Activated naive CD8-positive, alpha-beta T cell treated with anti-CD3 and anti-CD28 coated beads, Interleukin-2, amount 50 U/mL, for 16 hours (primary cell): ENCODE measurements around the gene HOXD13.

Experiments
- DNase-seq: peaks from one replicate; pipeline ENCODE4 v3.0.0-alpha.2; 2020; ENCODE audit warnings: low read depth, low spot score

HOXD13 gene

DNA sequence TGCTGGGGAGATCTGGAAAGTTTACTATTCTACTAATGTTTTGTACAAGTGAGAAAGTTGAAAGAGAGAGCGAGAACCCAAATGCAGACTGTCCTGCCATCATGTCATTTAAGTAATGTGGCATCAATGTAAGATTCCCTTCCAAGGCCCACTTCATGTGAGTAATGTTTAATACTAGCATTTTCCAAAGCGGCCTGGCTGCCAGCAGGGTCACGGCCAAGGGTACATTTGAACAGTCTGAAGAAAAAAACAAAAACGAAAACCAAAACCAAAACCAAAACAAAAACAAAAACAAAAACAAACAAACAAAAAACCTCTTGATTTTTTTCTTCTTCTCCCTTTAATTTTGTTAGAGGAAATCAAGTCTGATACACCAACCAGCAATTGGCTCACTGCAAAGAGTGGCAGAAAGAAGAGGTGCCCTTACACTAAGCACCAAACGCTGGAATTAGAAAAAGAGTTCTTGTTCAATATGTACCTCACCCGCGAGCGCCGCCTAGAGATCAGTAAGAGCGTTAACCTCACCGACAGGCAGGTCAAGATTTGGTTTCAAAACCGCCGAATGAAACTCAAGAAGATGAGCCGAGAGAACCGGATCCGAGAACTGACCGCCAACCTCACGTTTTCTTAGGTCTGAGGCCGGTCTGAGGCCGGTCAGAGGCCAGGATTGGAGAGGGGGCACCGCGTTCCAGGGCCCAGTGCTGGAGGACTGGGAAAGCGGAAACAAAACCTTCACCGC is 26.2 kb downstream of the HOXD13 start:
- DNase-seq, result no peak

DNA sequence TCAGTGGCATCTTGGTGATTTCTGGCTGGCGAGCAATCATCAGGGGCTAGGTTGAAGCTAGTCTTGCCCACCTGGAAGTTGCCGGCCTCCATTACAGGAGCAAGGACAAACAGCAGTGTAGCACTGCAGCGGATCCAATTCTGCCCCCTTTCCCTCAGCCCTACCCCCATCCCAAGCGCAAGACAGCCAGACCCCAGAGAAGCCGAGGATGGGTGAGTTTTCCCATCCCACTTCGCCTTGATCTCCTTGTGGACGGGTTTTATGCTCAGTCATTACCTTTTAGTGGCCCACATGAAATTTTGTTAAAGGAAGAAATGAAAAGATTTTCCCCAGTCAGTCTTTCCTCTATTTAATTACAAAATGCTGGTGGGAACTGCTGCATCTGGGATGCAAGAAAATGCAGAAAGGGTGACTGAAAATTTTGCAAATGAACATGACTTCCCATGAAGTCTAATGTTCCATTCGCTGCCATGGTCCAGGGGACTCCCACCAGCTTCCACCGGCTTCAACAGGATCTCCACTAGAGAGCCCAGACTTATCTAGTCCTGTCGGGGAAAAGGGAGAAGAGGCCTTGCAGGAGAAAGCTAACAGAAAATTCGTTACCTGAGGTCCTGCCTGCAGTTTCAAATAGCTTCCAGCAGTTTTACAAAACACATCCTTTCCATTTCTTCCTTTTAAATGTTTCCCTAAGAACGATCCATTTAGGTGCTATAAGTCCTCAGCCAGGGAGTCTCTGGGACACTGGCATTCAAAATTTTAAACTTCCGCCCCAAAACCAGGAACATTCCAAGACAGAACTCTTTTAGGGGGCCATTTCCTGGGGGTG is 28.1 kb downstream of the HOXD13 start:
- DNase-seq, result no peak

DNA sequence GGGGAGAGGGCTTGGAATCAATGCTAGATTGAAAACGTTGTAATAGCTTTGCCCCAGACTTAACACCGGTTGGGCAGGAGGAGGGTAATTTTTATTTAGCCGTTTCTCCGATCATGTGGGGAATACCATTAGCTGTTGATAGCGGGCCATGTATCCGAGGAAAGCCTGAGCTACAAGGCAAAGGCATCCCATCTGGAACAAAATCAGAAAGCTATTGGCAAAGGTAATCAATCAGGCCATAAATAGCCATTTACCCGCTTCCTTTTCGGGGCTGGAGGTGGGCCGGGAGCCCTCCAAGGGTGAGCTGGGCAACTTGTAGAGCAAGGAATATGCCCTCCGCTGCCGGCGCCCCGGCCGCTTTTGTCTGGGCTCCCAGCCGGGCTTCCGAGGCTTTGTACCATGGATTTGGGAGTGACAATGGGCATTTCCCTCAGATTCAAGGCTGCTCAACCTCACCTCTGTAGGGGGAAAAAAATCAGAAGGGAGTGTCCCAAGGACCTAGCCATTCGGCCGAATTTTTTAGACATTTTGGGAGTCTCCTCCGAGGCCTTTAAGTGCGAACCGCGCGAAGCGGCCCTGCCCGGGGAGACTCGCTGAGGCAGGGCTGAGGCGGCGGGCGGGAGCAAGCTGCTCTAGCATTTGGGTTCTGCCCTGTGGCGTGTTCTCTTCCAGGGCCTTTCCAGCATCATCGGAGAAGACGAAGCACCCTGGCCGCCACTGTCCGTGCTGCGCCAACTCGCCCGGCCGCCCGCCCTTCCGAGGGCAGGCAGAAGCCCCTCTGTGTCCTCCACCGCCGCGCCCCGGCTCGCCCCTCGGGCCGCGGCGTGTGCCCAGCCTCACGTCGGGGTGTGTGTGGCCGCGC is 28.9 kb downstream of the HOXD13 start:
- DNase-seq, result no peak

DNA sequence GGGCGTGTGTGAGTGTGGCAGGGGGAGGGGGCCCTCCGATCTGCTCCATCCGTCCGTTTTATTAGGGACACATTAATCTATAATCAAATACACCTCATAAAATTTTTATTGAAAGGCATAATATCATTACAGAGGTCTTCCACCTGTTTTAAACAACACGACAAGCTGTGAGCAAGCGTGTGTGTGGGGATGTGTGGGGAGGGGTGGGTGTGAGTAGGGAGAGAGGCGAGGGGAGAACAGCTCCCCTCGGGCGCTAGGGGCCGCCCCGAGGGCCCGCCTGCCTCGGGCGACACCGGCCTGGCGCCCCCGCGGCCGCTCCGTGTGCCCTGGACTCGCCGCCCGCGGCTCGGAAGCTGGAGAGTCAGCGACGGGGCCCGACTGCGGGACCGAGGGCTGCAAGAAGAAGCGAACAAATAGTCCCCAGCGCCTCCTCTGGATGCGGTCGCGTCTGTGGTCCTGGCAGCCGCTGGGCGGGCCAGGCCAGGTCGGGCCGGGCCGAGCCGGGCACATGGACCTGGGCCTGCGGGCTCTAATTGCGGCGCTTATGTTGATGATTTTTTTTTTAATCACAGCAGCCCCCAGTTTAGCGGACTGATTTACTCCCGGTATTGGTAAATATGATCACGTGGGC is 29.6 kb downstream of the HOXD13 start:
- no peak for DNase-seq

DNA sequence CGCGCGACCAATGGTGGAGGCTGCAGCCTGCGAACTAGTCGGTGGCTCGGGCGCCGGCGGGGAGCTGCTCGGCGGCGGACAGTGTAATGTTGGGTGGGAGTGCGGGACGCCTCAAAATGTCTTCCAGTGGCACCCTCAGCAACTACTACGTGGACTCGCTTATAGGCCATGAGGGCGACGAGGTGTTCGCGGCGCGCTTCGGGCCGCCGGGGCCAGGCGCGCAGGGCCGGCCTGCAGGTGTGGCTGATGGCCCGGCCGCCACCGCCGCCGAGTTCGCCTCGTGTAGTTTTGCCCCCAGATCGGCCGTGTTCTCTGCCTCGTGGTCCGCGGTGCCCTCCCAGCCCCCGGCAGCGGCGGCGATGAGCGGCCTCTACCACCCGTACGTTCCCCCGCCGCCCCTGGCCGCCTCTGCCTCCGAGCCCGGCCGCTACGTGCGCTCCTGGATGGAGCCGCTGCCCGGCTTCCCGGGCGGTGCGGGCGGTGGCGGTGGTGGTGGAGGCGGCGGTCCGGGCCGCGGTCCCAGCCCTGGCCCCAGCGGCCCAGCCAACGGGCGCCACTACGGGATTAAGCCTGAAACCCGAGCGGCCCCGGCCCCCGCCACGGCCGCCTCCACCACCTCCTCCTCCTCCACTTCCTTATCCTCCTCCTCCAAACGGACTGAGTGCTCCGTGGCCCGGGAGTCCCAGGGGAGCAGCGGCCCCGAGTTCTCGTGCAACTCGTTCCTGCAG is 30.3 kb downstream of the HOXD13 start, which contains the start of gene HOXD9:
TSS of gene HOXD9 (plus strand) at position 37 of the 728 bp plus-strand sequence. CDS start at position 87, 50 bp downstream.
- DNase-seq, result no peak

DNA sequence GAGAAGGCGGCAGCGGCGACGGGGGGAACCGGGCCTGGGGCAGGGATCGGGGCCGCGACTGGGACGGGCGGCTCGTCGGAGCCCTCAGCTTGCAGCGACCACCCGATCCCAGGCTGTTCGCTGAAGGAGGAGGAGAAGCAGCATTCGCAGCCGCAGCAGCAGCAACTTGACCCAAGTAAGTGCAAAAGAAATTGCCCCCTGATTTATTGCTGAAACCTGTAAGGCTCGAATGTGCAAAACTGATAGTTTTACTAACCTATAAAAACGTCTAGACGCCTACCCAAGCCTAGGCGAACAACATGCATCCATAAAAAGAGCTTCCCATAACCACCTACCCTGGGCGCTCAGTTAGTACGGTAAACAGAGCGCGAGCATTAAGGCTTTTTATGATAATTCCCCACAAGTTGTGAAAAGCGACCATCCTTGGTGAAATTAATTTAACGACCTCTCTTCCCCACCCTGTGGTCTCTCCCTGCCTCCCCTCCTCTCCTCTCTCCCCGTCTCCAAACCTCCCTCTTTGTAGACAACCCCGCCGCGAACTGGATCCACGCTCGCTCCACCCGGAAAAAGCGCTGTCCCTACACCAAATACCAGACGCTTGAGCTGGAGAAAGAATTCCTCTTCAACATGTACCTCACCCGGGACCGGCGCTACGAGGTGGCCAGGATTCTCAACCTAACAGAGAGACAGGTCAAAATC is 31.0 kb downstream of the HOXD13 start:
- DNase-seq, result no peak

DNA sequence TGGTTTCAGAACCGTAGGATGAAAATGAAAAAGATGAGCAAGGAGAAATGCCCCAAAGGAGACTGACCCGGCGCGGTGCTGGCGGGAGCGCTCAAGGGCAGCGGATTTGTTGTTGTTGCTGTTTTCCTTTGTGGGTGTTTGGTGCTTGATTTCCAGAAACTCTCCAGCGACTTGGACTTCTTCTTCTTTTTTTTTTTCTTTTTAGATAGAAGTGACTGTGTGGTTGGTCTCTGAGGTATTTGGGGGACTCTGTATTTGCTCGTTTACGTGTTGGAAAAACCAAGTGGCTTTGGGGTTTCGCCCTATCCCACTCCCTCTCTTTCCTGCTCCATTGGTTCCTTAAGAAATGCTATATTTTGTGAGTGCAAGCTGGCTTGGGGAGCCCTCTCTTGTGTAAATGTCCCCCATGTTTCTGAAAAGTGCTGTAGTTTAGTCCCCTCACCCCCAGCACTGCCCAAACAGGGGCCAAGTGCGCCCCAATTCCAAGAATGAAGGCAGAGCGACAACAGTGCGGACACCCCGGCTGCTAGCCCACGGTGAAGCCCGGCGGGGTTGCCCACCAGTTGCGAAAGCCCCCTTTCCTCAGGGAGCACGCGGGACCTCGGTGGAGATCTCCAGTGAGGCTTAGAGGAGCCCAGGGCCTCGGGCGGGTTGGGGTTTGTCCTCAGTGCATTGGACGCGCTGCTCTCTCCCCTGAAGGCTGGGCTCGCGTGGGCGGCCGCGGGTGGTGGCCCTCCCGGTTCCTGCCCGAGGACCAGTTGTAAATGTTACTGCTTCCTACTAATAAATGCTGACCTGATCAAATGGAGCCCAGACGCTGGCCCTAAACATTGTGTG is 31.8 kb downstream of the HOXD13 start:
- no peak for DNase-seq

DNA sequence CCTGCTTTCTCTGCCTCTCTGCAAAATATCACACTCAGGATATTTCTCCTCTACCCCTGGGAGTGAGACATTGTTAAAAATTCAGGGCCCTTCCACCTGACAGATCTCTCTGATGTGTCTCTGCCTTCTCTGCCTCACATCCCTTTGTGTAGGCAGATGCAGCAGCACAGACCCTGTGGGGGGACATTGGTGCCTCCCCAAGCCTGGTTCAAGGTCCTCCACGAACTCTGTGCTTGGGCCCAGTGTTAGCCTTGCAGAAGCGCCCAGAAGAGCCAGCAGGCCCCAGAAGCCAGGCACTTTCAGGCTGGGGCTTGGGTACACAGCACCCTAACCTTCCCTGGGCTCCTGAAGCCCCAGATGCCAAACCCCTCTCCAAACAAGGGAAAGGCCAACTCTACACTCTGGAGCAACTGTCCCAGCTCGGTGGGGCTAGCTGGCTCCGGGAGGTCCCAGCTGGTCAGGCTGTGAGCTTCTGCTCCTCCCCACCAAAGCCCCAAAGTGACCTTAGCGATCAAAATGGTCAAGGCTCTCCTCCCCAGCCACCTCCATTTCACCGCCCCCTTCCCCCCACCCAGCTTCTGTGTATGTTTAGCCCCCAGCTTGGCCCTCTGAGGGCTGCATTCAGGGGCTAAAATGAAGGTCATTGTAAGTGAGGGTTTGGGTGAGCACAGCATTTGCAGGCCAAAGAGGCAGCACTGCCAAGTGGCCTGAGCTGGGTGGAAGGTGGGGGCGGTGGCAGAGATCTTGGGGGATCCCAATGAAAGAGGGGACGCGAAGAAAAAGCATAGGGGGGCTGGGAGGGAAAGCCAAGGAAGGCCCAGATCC is 32.6 kb downstream of the HOXD13 start:
- no peak for DNase-seq

DNA sequence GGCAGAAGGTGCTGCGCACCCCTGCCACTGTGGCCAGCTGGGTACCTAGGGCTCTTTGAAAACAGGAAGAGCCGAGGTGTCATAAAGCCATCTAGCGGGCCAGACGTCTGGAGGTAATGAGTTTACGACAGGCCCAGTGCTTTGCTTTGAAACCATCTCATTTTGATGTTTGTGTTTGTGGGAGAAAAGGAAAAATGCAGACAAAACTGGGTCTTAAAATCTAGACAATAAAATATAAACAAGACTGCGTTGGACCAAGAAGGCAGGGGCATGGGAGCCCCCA is 33.2 kb downstream of the HOXD13 start:
- no peak for DNase-seq

DNA sequence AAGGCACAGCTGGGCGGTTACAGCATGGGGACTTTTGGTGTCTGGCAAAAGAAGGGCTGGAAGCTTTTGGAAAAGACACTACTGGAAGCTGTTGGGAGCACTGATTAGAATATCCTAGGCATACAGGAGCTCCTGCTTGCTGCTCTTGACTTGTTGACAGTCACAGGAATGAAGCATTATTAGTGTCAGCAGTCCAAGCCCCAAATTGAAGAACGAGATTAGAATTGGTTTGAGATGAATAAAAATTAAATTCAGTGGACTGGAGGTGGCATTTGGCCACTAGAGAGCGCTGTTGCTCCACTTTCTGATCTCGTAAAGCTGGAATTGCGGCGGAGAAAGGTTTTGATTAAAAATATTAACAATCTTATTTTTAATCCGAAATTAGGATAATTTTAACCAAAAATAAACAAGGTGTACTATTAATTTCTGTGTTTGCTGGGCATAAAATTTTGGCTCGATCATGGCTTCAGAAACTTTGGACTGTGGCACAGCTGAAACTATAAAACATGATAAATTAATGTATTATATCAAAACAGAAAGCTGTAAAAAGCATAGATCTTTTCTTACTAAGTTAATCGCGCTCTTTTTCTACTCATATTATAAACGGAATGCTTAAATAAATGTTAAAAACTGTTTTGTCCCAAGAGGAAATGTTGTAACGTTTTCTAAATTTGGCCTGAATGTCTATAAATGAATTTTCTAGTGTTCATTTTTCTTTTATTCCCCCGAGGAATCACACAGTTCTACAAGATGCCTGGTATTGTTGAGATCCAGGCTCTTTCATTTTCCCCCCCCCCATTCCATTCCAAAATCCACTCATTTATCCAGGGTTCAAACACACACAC is 34.6 kb downstream of the HOXD13 start:
- peak; percentile 27 for DNase-seq

DNA sequence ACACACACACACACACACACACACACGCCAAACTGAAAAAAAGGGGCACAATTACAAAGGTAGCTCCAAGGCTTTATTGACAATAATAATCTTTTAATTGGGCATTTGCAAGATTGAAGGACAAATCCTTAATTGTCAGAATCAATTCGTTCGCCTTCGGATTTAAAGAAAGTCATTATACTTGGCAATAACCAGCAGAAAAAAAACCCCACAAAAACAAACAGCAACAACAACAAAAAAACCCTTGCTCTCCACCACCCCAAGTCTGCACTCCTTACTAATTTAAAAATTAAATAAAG is 35.2 kb downstream of the HOXD13 start:
- DNase-seq, result no peak

DNA sequence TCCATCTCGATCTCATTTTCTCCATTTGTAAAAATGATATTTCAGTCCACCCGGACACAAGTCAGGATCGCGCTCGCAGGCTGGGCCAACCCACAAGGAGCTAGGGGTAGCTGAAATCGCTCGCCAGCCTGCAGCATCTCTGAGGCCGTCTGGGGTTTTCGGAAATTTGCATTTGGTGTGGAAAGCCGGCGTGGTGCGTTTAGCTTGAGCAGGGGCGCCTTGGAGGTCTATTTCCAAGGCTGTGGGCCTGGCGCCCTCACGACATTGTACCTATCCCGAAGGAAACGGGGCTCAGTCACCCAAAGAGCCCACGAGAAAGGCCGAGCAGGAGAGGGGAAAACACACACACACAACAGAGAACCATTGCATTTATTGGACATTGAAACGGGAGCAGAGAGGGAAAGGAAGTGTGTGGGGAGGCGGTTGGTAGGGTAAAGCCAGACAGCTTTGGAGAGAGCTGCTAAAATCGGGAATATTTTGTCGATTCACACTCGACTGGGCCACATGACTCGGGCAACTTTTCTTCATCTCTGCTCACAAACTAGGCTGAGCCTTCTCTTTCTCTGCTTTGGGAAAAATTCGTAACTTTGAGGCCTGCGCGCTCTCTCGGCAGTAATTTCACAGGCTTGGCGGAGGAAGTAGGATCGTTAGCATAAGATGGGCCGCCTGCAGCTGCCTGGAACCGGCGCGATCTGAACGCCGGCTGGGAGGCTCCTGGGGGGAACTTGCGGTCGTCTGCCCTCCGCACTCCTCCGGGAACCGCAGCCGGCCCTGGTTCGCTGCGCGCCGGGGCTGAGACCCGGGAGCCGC is 35.9 kb downstream of the HOXD13 start:
- DNase-seq, result no peak

DNA sequence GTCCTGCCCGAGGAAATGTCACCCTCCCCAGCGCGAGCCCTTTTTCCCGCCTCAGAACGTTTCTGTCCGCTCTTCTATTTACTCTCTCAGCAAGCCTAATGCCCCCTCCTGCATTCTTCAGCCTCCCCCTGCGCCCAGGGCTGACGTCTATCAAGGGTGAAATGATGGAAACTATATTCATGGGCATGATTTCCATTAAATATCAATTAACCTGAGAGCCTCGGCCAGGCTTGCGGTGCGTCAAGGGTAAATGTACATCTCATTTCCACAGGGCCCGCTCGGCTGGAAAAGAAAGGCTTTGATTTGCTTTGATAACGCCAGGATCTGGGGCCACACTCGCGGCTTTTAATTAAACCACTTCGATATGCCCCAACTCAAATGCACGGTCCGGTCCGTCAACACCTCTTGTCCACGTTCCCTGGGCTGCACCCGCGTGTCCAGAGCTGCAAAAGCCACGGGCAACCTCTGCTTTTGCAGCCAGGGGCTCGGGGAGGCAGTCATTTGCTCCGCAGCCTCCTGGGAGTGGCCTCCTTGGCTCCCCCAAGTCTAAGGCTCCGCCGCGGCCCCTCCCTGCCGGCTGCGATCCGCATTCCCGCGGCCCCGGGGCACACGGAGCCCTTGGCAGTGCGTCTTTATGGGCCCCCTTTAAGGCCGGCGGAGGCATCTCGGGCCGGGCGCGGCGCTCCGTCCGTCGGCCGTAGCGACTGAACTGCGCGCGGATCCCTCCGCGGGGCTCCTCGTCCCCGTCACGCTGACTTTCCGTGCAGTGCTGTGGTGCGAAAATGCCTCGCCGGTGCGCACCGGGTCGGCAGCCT is 36.7 kb downstream of the HOXD13 start, which contains the start of gene HOXD8:
TSS of gene HOXD8 (plus strand) at position 724 of the 815 bp plus-strand sequence. CDS start 662 bp downstream, outside the sequence.
- DNase-seq, result no peak

DNA sequence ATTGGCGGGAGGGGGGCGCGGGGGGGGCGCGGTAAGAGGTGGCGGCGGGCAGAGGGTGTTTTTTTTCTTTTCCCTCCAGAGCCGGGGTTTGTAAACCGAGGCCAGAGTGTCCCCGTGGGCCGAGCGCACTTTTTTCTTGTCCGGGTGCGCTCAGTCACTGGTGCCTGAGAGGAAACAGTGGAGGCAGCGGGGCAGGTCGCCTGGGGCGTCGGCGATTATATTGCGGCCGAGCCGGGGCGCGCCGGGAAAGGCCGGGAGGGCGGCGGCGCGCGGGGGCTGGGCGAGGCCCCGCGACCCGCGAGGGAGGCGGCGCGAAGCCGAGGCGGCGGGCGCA is 37.3 kb downstream of the HOXD13 start:
- no peak for DNase-seq

DNA sequence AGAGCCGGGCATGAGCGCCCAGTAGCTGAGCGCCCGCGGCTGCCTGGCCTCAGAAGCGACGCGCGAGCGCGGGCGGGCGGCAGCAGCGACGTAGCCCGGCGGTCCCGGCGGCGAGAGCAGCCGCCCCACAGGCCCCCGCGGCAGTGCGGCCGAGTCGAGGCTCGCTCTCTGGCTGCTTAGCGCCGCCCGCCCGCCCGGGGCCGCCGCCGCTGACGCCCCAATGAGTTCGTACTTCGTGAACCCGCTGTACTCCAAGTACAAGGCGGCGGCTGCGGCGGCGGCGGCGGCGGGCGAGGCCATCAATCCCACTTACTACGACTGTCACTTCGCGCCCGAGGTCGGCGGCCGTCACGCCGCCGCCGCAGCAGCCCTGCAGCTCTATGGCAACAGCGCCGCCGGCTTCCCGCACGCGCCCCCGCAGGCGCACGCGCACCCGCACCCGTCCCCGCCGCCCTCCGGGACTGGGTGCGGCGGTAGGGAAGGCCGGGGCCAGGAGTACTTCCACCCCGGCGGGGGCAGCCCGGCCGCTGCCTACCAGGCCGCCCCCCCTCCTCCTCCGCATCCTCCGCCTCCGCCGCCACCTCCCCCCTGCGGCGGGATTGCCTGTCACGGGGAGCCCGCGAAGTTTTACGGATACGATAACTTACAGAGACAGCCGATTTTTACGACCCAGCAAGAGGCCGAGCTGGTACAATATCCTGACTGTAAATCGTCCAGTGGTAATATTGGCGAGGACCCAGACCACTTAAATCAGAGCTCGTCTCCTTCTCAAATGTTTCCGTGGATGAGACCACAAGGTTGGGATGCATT is 37.8 kb downstream of the HOXD13 start:
- DNase-seq, result no peak
